ENCODE measurements around the gene IGSF21. TPM values are rescaled to one million over a fixed set of nuclear protein-coding genes. Genes with fewer than 3 reads are reported as not detected.
A peak's percentile ranks its signal among the peaks of the same experiment; 100 is the strongest.

Gene IGSF21
- total RNA-seq, 2 experiments from 2014 or later = not detected

DNA sequence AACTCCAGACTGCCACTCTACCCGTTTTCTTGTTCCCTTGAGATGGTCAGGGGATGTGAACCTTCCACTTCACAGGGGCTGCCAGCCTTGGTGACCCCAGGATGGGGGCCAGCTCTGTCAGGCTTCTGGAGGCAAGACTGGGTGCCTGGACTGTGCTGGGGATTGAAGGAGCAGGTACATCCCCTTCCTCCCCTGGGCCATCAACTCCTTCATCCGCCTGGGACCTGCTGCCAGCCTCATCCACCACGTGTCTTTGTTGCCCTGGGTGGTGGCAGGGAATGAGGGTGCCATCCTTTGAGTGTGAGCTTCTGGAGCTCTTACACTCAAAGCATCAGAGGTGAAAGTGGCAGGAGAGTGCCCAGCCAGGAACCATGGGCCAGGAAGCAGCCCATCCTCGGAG lies 139.6 kb downstream of the IGSF21 start:
- Mint-ChIP-seq H3K9me3 (peaks cover 9% of the 10 kb centered on the region), H3K36me3 (ENCODE audit: low read depth) (no peaks in the 10 kb centered on the region)

DNA sequence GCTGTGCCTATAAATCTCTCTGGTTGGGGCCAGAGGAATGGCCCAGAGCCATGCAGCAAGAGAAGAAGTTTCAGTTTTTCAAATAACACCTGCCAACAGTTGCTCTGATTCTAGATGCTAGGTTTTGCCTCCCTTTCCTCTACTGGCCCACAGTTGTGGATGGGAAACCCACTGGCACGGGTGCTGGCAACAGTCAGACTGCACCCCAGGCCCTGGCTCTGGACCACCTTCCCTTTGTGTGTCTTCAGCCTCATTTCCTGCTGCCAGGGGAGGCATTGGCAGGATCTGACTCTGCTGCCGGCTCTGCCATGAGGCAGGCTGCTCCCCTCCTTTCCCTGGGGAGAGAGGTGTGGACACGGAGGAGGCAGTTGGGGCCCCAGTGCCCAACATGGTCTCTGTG lies 142.0 kb downstream of the IGSF21 start:
- Mint-ChIP-seq H3K4me1 (ENCODE audit: low read depth) (no peaks in the 10 kb centered on the region), H3K36me3 (ENCODE audit: low read depth) (no peaks in the 10 kb centered on the region), H3K9me3 (peaks cover 9% of the 10 kb centered on the region), H3K27me3 (peaks cover 2% of the 10 kb centered on the region), H3K4me3 (no peak overlapping the region), H3K27ac (no peak overlapping the region)
- no peak for TF ChIP-seq CTCF (IDR thresholded peaks at IDR 0.05)
- intact Hi-C loops (cut with micrococcal nuclease) = no loop called here
- ATAC-seq = no peak
- ChIA-PET POLR2A (no interaction called here), CTCF (no interaction called here)
- DNase-seq = no peak

More for the DNA sequence above, 139.6 kb downstream of the IGSF21 start:
- Mint-ChIP-seq H3K4me3 (no peak overlapping the region), H3K4me1 (ENCODE audit: low read depth) (no peaks in the 10 kb centered on the region), H3K27ac (no peak overlapping the region), H3K27me3 (peaks cover 2% of the 10 kb centered on the region)
- ATAC-seq (no peak), DNase-seq (no peak)
- TF ChIP-seq CTCF (IDR thresholded peaks at IDR 0.05) = no peak
- ChIA-PET POLR2A (no interaction called here), CTCF (interaction anchor here (2.4 kb wide), 1 partner anchor 12 kb away, joined by 12 read pairs; no protein-coding TSS in a partner anchor)
- intact Hi-C loops (cut with micrococcal nuclease) = no loop called here

DNA sequence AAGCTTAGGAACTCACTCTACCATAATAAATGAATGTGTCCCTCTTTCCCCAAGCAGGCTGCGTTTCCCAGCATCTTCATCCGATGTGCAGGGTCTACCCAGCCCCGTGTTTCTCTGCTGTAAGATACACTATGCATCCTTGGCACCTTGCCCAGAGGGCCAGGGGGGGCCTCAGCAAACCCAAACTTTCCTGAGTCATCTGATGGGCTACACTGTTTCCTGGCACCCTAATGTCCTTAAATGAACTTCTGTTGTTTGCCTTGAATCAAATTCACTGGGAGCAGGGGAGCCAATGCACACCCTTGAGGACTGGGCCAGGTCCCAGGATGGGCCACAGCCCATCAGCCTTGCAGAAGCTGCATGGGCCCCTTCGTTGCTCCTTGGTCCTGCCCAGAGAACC lies 145.5 kb downstream of the IGSF21 start:
- TF ChIP-seq CTCF (IDR thresholded peaks at IDR 0.05) = no peak
- Mint-ChIP-seq H3K4me3 (no peak overlapping the region), H3K27ac (no peak overlapping the region), H3K36me3 (ENCODE audit: low read depth) (no peaks in the 10 kb centered on the region), H3K4me1 (ENCODE audit: low read depth) (no peaks in the 10 kb centered on the region), H3K9me3 (peaks cover 9% of the 10 kb centered on the region), H3K27me3 (peaks cover 12% of the 10 kb centered on the region)
- intact Hi-C loops (cut with micrococcal nuclease) = no loop called here
- no peak for DNase-seq
- ChIA-PET CTCF (no interaction called here), POLR2A (no interaction called here)
- no peak for ATAC-seq

DNA sequence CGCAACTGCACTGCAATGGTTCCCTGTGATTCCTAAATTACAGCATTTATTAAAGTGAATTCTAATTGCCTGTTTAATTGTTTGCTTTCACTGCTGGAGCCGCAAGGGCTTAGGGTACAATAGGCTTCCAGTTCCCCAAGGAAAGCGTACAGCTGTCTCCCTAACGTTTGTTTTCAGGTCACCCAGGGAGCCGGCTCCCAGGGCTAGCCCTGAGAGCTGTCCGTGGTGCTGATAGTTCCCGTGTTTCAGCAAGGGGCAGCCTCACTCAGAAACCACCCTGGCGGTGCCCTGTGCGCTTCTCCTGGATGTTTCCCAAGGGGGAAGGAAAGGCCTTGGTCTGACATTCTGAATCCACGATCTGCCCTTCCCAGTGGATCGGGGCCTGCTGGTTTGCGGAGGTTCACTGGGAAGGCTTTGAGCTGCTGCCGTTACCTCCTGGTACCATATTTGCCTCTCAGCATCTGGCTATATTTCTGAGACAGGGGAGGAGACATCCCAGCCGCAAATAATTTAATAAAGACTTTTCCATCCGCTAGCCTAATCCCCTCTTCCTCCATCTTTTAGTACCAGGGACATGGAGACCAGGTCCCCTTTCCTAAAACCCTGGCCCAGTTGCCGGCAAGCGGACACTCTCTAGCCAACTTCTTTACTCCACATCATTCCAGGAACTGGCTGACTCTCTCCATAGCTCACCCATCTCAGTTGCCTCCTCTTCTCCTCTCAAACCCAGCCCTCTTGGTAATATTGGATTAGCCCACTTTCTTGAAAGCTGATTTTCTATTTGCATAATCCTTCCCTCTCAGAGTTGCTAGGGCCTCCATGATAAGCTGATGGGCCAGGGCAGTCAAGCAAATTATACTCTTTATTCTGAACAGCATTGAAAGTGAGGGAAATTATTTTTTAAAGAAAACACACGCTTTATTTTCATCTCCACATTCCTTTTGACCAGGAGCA lies 149.0 kb downstream of the IGSF21 start:
- POLR2A ChIA-PET = no interaction called here
- CTCF ChIA-PET = no interaction called here
- no peak overlapping the region for H3K27ac Mint-ChIP-seq
- intact Hi-C loops (cut with micrococcal nuclease) = no loop called here
- H3K36me3 Mint-ChIP-seq (ENCODE audit: low read depth) = no peaks in the 10 kb centered on the region
- peak; percentile 42 for DNase-seq
- no peak for TF ChIP-seq CTCF (IDR thresholded peaks at IDR 0.05)
- peaks cover 13% of the 10 kb centered on the region for H3K27me3 Mint-ChIP-seq
- ATAC-seq = no peak
- peaks cover under 1% of the 10 kb centered on the region for H3K9me3 Mint-ChIP-seq
- no peak overlapping the region for H3K4me3 Mint-ChIP-seq
- H3K4me1 Mint-ChIP-seq (ENCODE audit: low read depth) = no peaks in the 10 kb centered on the region

DNA sequence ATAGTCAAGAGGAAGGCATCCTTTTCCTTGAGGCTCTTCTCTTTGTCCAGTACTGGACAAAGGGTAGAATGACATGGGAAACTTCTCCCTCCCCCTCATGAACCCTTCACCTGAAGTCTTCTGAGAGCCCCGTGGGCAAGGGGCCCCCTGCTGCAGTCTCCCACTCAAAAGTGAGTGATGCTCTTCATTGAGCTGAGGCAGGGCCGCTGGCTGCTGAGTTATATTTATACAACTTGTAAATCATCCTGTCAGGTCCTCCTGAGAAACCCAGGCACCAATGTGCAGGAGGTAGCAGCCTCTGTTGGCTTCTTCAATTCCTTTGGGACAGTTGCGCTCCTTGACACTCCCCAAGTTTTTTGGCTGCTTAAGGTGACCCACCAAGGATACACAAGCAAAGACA lies 150.2 kb downstream of the IGSF21 start:
- H3K4me1 Mint-ChIP-seq (ENCODE audit: low read depth) = no peaks in the 10 kb centered on the region
- no peaks in the 10 kb centered on the region for H3K9me3 Mint-ChIP-seq
- no peaks in the 10 kb centered on the region for H3K36me3 Mint-ChIP-seq (ENCODE audit: low read depth)
- DNase-seq = no peak
- ATAC-seq = no peak
- intact Hi-C loops (cut with micrococcal nuclease) = no loop called here
- H3K4me3 Mint-ChIP-seq = no peak overlapping the region
- peaks cover 15% of the 10 kb centered on the region for H3K27me3 Mint-ChIP-seq
- H3K27ac Mint-ChIP-seq = no peak overlapping the region
- CTCF ChIA-PET = no interaction called here
- POLR2A ChIA-PET = no interaction called here
- no peak for TF ChIP-seq CTCF (IDR thresholded peaks at IDR 0.05)

Data from activated CD8-positive, alpha-beta T cell treated with anti-CD3 and anti-CD28 coated beads for 36 hours (primary cell).